ENCODE measurements around the gene NUDT19. TPM values are rescaled to one million over a fixed set of nuclear protein-coding genes. Genes with fewer than 3 reads are reported as not detected.

NUDT19 gene
- polyA plus RNA-seq, 3 donors: 3.8 to 5.6 (median 4.6) TPM

DNA sequence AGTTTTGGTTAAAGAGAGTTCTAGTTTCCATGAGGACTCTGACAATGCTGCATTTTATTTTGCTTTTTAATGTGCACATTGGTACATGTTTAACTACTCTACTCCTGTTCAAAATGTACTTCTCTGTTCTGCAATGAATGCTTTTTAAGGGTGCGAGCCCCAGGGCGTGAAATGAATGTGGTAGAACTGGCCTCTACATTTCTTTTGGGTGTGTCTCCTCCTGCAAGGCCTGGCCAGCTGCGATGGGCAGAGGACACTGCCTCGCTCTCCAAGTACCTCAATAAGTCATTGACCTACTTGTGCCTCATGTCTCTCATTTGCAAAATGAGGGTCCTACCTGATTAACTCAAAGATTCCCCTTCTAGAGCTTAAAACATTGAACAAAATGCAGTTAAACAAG is 9.3 kb upstream of the NUDT19 start:
- peaks cover 4% of the 10 kb centered on the region for H3K4me1 Mint-ChIP-seq
- no peak for DNase-seq

DNA sequence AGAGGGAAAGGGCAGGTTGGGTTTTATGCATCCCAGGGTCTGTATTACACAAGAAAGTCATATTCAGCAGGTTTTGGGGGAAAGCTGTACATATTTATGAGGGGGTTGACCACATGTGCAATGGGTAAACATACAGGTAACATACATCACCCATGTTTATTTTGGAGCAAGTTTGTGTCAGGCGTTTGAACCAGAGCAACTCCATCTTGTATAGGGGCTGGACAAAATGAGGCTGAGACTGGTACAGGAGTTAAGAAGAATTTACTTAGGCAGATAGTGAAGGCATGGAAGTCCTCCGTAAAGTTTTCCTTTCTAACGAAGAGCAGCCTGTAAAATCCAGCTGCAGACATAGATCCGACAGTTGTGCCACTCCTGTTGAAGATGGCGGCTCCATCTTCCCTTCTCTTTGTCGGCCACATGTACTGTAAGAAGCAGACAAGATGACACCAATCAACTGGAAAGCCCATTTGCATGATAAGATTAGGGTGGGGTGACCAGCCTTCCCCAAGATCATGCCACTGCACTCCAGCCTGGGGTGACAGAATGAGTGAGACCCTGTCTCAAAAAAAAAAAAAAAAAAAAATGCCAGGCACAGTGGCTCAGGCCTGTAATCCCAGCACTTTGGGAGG is 4.7 kb upstream of the NUDT19 start:
- no peak overlapping the region for H3K27ac Mint-ChIP-seq
- intact Hi-C loops (cut with micrococcal nuclease): no loop called here
- peaks cover 0 to 1% (median 0%) of the 10 kb centered on the region in 3 donors for H3K27me3 Mint-ChIP-seq (ENCODE audit: low read depth in 3 of 3)

More for the DNA sequence above, 9.3 kb upstream of the NUDT19 start:
- 83% methylated on average over 1 of the region's 4 CpGs for WGBS (ENCODE audit: insufficient coverage)
- TF ChIP-seq, protein P1, sequence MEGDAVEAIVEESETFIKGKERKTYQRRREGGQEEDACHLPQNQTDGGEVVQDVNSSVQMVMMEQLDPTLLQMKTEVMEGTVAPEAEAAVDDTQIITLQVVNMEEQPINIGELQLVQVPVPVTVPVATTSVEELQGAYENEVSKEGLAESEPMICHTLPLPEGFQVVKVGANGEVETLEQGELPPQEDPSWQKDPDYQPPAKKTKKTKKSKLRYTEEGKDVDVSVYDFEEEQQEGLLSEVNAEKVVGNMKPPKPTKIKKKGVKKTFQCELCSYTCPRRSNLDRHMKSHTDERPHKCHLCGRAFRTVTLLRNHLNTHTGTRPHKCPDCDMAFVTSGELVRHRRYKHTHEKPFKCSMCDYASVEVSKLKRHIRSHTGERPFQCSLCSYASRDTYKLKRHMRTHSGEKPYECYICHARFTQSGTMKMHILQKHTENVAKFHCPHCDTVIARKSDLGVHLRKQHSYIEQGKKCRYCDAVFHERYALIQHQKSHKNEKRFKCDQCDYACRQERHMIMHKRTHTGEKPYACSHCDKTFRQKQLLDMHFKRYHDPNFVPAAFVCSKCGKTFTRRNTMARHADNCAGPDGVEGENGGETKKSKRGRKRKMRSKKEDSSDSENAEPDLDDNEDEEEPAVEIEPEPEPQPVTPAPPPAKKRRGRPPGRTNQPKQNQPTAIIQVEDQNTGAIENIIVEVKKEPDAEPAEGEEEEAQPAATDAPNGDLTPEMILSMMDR (IDR thresholded peaks at IDR 0.05): no peak
- Histone ChIP-seq H3K4me2 (replicated peaks; ENCODE audit: extremely low read depth, low read length, poor library complexity, severe bottlenecking) (no peak overlapping the region), H2AFZ (ENCODE audit: insufficient read depth, low read depth, low read length, poor library complexity, severe bottlenecking) (no peak overlapping the region), H3K27me3 (ENCODE audit: control insufficient read depth in 2 of 2, insufficient read depth in 2 of 2, low read length in 2 of 2) (peaks cover 14% of the 10 kb centered on the region in 2 donors), H3K9me3 (replicated peaks in 1 of 2; ENCODE audit: control insufficient read depth in 1 of 2, insufficient read depth in 1 of 2, low read length in 2 of 2) (no peaks in the 10 kb centered on the region), H3K4me1 (ENCODE audit: control insufficient read depth in 1 of 2, insufficient read depth in 2 of 2, low read length in 2 of 2) (no peaks in the 10 kb centered on the region), H3K36me3 (replicated peaks in 1 of 2; ENCODE audit: control insufficient read depth in 1 of 2, insufficient read depth in 2 of 2, low read length in 2 of 2) (no peaks in the 10 kb centered on the region), H3K9ac (ENCODE audit: insufficient read depth, low read length, poor library complexity, severe bottlenecking) (no peak overlapping the region), H3K79me2 (ENCODE audit: insufficient read depth, low read length) (no peaks in the 10 kb centered on the region), H4K20me1 (ENCODE audit: insufficient read depth, low read length) (no peaks in the 10 kb centered on the region), H3K27ac (ENCODE audit: low read depth in 1 of 2, low read length in 2 of 2) (no peak overlapping the region), H3K4me3 (replicated peaks in 1 of 3; ENCODE audit: low read depth in 2 of 3, low read length in 3 of 3) (no peak overlapping the region)
- intact Hi-C loops (cut with micrococcal nuclease): loop anchor here in 1 of 2 donors (5.0 kb wide), 1 partner anchor 100 kb away; the partner anchor contains the start of gene PDCD5
- no peak overlapping the region for H3K27ac Mint-ChIP-seq
- peaks cover 0 to 3% (median 0%) of the 10 kb centered on the region in 7 donors for H3K9me3 Mint-ChIP-seq
- H3K27me3 Mint-ChIP-seq (ENCODE audit: low read depth in 3 of 3): peaks cover 18 to 24% (median 23%) of the 10 kb centered on the region in 3 donors
- peaks cover 12 to 13% of the 10 kb centered on the region in 2 donors for H3K36me3 Mint-ChIP-seq
- no peak overlapping the region for H3K4me3 Mint-ChIP-seq

More for the DNA sequence above, 4.7 kb upstream of the NUDT19 start:
- H3K4me3 Mint-ChIP-seq: no peak overlapping the region
- no peak for DNase-seq
- H3K36me3 Mint-ChIP-seq: peaks cover 10 to 12% of the 10 kb centered on the region in 2 donors
- no peak overlapping the region for H3K9ac ChIP-seq (ENCODE audit: insufficient read depth, low read length, poor library complexity, severe bottlenecking)
- H3K4me1 Mint-ChIP-seq: peaks cover 19% of the 10 kb centered on the region
- peaks cover 0 to 2% (median 0%) of the 10 kb centered on the region in 7 donors for H3K9me3 Mint-ChIP-seq
- no peaks in the 10 kb centered on the region for H3K36me3 ChIP-seq (replicated peaks in 1 of 2; ENCODE audit: control insufficient read depth in 1 of 2, insufficient read depth in 2 of 2, low read length in 2 of 2)
- no peaks in the 10 kb centered on the region for H3K9me3 ChIP-seq (replicated peaks in 1 of 2; ENCODE audit: control insufficient read depth in 1 of 2, insufficient read depth in 1 of 2, low read length in 2 of 2)
- no peak overlapping the region for H2AFZ ChIP-seq (ENCODE audit: insufficient read depth, low read depth, low read length, poor library complexity, severe bottlenecking)
- no peaks in the 10 kb centered on the region for H4K20me1 ChIP-seq (ENCODE audit: insufficient read depth, low read length)
- H3K4me2 ChIP-seq (replicated peaks; ENCODE audit: extremely low read depth, low read length, poor library complexity, severe bottlenecking): no peak overlapping the region
- no peaks in the 10 kb centered on the region for H3K27me3 ChIP-seq (ENCODE audit: control insufficient read depth in 2 of 2, insufficient read depth in 2 of 2, low read length in 2 of 2)
- no peak overlapping the region for H3K27ac ChIP-seq (ENCODE audit: low read depth in 1 of 2, low read length in 2 of 2)
- H3K4me1 ChIP-seq (ENCODE audit: control insufficient read depth in 1 of 2, insufficient read depth in 2 of 2, low read length in 2 of 2): peaks cover 12 to 14% of the 10 kb centered on the region in 2 donors
- WGBS (ENCODE audit: insufficient coverage): 89% methylated on average over 3 of the region's 6 CpGs
- H3K79me2 ChIP-seq (ENCODE audit: insufficient read depth, low read length): peaks cover 10% of the 10 kb centered on the region
- TF ChIP-seq, protein P1 (IDR thresholded peaks at IDR 0.05): no peak
- H3K4me3 ChIP-seq (replicated peaks in 1 of 3; ENCODE audit: low read depth in 2 of 3, low read length in 3 of 3): no peak overlapping the region
